Measurements from ENCODE around the gene SPATA24.
"Not testable (repeated sequence)": the region's sequence is repeated elsewhere in the genome, so short reads cannot be mapped to it uniquely, and the experiment has no call there.

Gene SPATA24

GRCh38 chr5:139354186-139354585, 49.7 kb downstream of the SPATA24 start:
- DNase-seq (ENCODE audit: low read depth in 1 of 2, low spot score in 1 of 2), result no peak

GRCh38 chr5:139347863-139348262, 56.0 kb downstream of the SPATA24 start:
- not testable (repeated sequence) for DNase-seq (ENCODE audit: low read depth in 1 of 2, low spot score in 1 of 2)
